ENCODE data around the gene CENPF. TPM values are rescaled to one million over a fixed set of nuclear protein-coding genes. Genes with fewer than 3 reads are reported as not detected.

Gene CENPF
- total and polyA plus RNA-seq, 2 of the 13 experiments (the other 11 are each of a cell fraction or from before 2014, with no cell fraction given): 14.7 to 84.9 TPM

DNA sequence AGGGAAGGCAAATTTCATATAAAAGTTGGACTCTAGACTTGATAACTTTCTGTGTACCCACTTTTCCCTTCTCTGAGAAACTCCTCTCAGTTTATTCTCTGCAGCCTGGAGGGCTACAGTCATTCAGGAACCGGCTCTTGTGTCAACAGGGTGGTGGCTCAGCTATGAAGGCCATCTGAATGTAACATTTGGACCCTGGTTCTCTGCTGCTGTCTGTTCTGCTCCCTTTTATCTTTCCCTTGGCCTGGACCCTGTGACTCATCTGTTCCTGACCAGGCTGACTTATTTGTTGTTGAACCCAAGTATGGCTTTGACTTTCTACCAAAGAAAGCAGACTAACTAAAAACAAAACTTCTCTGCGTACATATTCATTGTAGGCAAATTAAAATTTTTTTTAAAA is 75.4 kb downstream of the CENPF start (continued):
- TF ChIP-seq TFAP4 (IDR thresholded peaks at IDR 0.05; ENCODE audit: borderline replicate concordance, low read depth) (peak; percentile 74), HMG20B (CRISPR knock-in tag; conservative IDR thresholded peaks at IDR 0.05) (peak; percentile 80), RBAK (CRISPR knock-in tag; IDR thresholded peaks at IDR 0.05) (no peak), TOE1 (CRISPR knock-in tag; IDR thresholded peaks at IDR 0.05) (0 out of 2 replicates have a peak, but pooled peaks have one; percentile 29), ZNF331 (CRISPR knock-in tag; IDR thresholded peaks at IDR 0.05) (peak; percentile 94), ZKSCAN8 (CRISPR knock-in tag; IDR thresholded peaks at IDR 0.05; ENCODE audit: borderline replicate concordance) (peak; percentile 82; the same call in 1 of the 2 replicates), ARID5B (CRISPR knock-in tag; IDR thresholded peaks at IDR 0.05) (peak; percentile 95), HOXA5 (CRISPR knock-in tag; IDR thresholded peaks at IDR 0.05) (peak; percentile 40; the same call in 1 of the 2 replicates), CREM (IDR thresholded peaks at IDR 0.05) (peak; percentile 79), CREM (CRISPR knock-in tag; IDR thresholded peaks at IDR 0.05) (no peak), ZNF639 (CRISPR knock-in tag; conservative IDR thresholded peaks at IDR 0.05) (no peak), SMAD9 (CRISPR knock-in tag; IDR thresholded peaks at IDR 0.05) (no peak), ZNF30 (CRISPR knock-in tag; IDR thresholded peaks at IDR 0.05) (no peak), NCOA2 (CRISPR knock-in tag; IDR thresholded peaks at IDR 0.05) (peak; percentile 85), ZNF839 (CRISPR knock-in tag; IDR thresholded peaks at IDR 0.05; ENCODE audit: borderline replicate concordance) (no peak), SNAI1 (CRISPR knock-in tag; IDR thresholded peaks at IDR 0.05; ENCODE audit: borderline replicate concordance) (no peak), PPARG (CRISPR knock-in tag; conservative IDR thresholded peaks at IDR 0.05) (peak; percentile 61; the same call in 1 of the 2 replicates), RFXAP (CRISPR knock-in tag; IDR thresholded peaks at IDR 0.05; ENCODE audit: borderline replicate concordance) (0 out of 2 replicates have a peak, but pooled peaks have one; percentile 62), MYC (CRISPR knock-in tag; IDR thresholded peaks at IDR 0.05; ENCODE audit: borderline replicate concordance) (no peak), NCOA5 (CRISPR knock-in tag; IDR thresholded peaks at IDR 0.05) (no peak), ZNF335 (CRISPR knock-in tag; IDR thresholded peaks at IDR 0.05) (0 out of 2 replicates have a peak, but pooled peaks have one; percentile 51), ZNF33A (CRISPR knock-in tag; IDR thresholded peaks at IDR 0.05; ENCODE audit: borderline replicate concordance) (no peak), MTERF4 (CRISPR knock-in tag; IDR thresholded peaks at IDR 0.05) (no peak)
- TF ChIP-seq, protein P1, sequence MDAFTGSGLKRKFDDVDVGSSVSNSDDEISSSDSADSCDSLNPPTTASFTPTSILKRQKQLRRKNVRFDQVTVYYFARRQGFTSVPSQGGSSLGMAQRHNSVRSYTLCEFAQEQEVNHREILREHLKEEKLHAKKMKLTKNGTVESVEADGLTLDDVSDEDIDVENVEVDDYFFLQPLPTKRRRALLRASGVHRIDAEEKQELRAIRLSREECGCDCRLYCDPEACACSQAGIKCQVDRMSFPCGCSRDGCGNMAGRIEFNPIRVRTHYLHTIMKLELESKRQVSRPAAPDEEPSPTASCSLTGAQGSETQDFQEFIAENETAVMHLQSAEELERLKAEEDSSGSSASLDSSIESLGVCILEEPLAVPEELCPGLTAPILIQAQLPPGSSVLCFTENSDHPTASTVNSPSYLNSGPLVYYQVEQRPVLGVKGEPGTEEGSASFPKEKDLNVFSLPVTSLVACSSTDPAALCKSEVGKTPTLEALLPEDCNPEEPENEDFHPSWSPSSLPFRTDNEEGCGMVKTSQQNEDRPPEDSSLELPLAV (CRISPR knock-in tag; conservative IDR thresholded peaks at IDR 0.05; ENCODE audit: low read depth): no peak
